Retinal pigment epithelial cell (primary cell): Measurements from ENCODE around the gene STYXL1.
"Not testable (repeated sequence)": the region's sequence is repeated elsewhere in the genome, so short reads cannot be mapped to it uniquely, and the experiment has no call there.

Experiments used
- DNase-seq: peaks from one replicate; pipeline ENCODE4 v3.0.0-alpha.2; 2010; ENCODE audit warnings: low read depth
- H3K4me3 ChIP-seq: 2 replicates; pipeline ENCODE4 v1.5.1; 2011; ENCODE audit warnings: mild to moderate bottlenecking, low read length, control low read depth, moderate library complexity
- TF ChIP-seq, protein P1 (sequence below): conservative IDR thresholded peaks from 2 replicates; pipeline ENCODE4 v1.5.1; 2011; ENCODE audit warnings: low read depth, low read length, control low read depth, inconsistent platforms

The STYXL1 gene

DNA sequence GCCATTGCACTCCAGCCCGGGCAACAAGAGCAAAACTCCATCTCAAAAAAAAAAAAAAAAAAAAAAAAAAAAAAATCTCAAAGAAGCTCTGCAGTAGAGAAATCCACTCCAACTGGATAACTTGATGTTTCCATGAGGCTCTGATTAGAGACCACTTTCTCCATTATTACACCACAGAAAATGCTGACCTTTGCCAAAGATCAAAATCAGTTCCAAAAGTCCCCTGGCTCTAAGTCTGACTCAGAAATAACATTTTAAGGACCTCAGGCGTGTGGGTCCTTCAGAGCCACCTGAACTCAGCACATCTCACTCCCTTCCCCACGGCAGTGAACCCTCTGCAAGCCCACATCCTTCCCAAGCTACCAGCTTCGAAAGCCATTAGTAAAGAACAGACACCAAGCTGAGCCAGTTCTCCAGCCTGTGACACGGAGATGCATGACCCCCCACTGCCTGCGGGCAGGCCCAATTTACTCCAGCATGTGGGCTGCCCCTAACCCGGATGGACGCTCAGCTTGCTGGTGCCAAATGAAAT, 39.6 kb downstream of the STYXL1 start:
- TF ChIP-seq, protein P1, sequence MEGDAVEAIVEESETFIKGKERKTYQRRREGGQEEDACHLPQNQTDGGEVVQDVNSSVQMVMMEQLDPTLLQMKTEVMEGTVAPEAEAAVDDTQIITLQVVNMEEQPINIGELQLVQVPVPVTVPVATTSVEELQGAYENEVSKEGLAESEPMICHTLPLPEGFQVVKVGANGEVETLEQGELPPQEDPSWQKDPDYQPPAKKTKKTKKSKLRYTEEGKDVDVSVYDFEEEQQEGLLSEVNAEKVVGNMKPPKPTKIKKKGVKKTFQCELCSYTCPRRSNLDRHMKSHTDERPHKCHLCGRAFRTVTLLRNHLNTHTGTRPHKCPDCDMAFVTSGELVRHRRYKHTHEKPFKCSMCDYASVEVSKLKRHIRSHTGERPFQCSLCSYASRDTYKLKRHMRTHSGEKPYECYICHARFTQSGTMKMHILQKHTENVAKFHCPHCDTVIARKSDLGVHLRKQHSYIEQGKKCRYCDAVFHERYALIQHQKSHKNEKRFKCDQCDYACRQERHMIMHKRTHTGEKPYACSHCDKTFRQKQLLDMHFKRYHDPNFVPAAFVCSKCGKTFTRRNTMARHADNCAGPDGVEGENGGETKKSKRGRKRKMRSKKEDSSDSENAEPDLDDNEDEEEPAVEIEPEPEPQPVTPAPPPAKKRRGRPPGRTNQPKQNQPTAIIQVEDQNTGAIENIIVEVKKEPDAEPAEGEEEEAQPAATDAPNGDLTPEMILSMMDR = no peak
- no peak overlapping the region for H3K4me3 ChIP-seq
- no peak for DNase-seq

DNA sequence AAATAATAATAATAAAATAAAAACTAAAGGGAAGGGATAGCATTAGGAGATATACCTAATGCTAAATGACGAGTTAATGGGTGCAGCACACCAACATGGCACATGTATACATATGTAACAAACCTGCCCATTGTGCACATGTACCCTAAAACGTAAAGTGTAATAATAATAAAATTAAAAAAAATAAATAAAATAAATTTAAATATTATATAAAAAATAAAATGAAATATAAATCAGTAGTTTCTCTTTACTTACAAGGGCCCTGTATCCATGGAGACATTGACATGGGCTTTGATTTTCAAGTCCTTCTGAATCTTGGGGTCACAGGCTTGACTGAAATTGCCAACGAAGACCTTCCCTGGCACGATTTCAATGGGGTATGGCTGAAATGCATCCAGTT, 42.8 kb downstream of the STYXL1 start:
- H3K4me3 ChIP-seq, DNase-seq: not testable (repeated sequence)

DNA sequence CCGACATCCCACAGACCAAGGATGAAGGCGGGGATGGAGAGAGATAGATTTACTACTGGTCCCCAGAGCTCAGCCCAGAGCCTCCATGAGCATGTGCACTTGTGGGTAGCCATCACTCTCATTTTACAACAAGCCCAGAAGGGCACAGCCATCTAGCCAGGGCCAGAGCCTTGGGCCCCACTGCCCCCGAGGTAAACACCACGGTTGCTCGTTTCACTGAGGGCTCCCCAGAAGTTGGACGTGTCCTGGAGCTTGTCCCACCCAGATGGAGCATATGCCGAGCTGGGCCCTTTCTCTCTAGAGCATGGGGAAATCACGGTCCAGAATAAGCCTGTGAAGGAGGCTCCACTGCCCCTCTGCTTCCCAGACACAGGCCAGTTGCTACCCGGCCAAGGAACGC, 44.4 kb downstream of the STYXL1 start:
- no peak for DNase-seq
- TF ChIP-seq, protein P1 = no peak

DNA sequence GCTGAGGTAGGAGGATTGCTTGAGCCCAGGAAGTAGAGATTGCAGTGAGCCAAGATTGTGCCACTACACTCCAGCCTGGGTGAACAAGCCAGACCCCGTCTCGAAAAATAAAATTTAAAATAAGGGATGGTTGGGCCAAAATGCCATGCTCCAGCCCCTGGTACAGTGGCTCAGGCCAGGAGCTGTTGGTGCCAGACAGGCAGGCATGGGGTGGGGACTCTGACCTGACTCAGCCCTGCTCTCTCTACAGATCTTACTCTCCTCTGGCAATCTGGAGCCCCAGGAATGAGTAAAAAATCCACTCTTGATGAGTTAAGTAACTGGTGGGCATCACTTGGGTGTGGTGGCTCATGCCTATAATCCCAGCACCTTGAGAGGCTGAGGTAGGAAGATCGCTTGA, 45.0 kb downstream of the STYXL1 start:
- no peak for DNase-seq
- H3K4me3 ChIP-seq = no peak overlapping the region
- TF ChIP-seq, protein P1 = no peak

More for the DNA sequence above, 44.4 kb downstream of the STYXL1 start:
- no peak overlapping the region for H3K4me3 ChIP-seq

DNA sequence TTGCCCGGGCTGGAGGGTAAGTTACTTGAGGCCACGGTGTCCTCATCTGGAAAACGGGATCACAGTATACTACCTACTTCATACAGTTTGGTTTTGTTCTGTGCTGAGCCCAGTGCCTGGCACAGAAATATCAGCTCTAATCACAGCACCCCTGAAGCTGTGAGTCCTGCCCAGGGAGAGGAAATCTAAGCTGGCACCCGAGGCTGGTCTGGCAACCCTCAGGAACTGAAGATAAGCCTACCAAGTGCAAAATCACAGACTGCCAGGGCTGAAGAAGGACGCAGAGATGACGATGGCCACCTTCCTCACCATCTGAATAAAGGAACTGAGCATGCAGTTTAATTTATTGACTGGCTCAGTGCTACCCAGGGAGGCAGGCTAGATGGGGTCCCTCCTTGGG, 45.7 kb downstream of the STYXL1 start:
- TF ChIP-seq, protein P1 = no peak
- DNase-seq = no peak
- H3K4me3 ChIP-seq = no peak overlapping the region

DNA sequence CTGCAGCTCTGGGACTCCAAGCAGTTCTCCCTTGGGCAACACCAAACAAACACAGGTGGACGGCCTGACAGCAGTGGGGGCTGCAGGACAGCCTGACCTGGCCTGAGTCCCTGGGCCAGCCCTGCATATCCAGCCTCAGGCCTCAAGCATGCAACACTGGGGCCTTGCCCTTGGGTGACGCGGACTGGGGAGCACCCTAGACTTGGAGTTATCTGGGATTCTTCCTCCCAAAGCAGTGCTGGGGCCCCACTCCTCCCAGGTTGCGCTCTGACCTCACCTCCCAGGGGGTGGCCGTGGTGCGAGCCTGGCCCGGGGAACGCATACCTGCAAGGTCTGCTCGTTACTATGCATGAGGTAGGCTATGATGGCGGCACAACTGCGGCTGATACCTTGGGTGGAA, 47.2 kb downstream of the STYXL1 start:
- H3K4me3 ChIP-seq = no peak overlapping the region
- TF ChIP-seq, protein P1 = no peak
- no peak for DNase-seq

DNA sequence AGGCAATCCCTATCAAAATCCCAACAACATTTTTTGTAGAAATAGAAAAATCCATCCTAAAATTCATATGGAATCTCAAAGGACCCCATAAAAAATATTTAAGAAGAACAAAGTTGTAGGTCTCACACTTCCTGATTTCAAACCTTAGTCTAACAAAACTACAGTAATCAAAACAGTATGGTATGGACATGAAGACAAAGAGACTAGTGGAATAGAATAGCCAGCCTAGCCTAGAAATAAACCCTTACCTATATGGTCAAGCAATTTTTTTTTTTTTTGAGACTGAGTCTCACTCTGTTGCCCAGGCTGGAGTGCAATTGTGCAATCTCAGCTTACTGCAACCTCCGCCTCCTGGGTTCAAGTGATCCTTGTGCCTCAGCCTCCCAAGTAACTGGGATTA, 49.8 kb downstream of the STYXL1 start:
- H3K4me3 ChIP-seq = no peak overlapping the region
- no peak for DNase-seq
- TF ChIP-seq, protein P1 = no peak

DNA sequence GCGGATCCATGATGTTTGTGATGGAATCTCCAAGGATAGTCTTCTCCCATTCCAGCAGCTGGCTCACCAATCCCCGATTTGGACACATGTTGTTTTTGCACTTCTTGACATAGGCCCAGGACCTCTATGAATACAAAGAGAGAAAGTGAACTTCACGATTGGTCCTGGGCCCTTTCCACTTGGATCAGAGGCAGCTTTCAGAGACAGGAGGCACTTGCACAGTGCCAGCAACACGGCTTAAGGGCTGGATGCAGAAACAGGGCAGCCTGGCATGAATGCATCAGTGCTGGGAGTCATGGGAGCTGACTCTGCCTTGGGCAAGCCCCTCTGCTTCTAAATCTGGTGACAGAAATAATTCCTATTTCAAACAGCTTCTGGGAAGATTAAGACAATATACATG, 51.3 kb downstream of the STYXL1 start:
- no peak overlapping the region for H3K4me3 ChIP-seq
- no peak for DNase-seq
- TF ChIP-seq, protein P1 = no peak
